OCI-LY1 (cell line): ENCODE data around the gene REXO1.

Experiments
- CTCF ChIP-seq: fragments of 200-600 bp; sonication (generic), shearing (Covaris generic); IDR thresholded peaks from 2 replicates; pipeline ENCODE4 v1.5.1; 2017; ENCODE audit warnings: mild to moderate bottlenecking, antibody characterized with exemption, low read length, moderate library complexity, mixed read lengths
- EZH2 ChIP-seq: fragments of 200-600 bp; sonication (generic), shearing (Covaris generic); IDR thresholded peaks from 2 replicates; pipeline ENCODE4 v1.8.0; 2017; ENCODE audit warnings: borderline replicate concordance, mixed run types, mild to moderate bottlenecking, antibody characterized with exemption, low read length, moderate library complexity, mixed read lengths

GRCh38 chr19:1843116-1843515 is 5.2 kb downstream of the REXO1 start:
- TF ChIP-seq CTCF (no peak), EZH2 (no peak)
